ENCODE results near the gene SAFB. TPM values are rescaled to one million over a fixed set of nuclear protein-coding genes. Genes with fewer than 3 reads are reported as not detected.
A peak's percentile ranks its signal among the peaks of the same experiment; 100 is the strongest.

The SAFB gene
- total RNA-seq, 1 donor from 2014 or later: 113 TPM

DNA sequence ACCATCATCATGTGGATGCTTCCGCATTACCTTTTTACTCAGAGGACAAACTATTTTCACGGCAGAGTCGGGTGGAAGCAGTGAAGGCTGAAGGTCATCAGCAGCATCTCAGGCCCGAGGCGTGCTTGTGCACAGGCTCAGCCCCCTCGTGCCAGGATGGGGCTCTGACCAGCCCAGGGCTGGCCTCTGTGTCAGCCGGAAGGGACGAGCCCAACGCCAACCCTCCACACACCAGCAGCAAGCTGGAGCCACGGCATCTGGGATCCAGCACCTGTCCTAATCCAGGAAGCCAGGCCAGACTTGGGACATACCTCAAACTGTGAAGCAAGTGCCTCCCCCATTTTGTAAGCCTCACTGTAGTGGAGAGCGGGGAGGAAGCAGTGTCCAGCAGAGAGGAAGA, 46.3 kb downstream of the SAFB start:
- TF ChIP-seq, protein P1, sequence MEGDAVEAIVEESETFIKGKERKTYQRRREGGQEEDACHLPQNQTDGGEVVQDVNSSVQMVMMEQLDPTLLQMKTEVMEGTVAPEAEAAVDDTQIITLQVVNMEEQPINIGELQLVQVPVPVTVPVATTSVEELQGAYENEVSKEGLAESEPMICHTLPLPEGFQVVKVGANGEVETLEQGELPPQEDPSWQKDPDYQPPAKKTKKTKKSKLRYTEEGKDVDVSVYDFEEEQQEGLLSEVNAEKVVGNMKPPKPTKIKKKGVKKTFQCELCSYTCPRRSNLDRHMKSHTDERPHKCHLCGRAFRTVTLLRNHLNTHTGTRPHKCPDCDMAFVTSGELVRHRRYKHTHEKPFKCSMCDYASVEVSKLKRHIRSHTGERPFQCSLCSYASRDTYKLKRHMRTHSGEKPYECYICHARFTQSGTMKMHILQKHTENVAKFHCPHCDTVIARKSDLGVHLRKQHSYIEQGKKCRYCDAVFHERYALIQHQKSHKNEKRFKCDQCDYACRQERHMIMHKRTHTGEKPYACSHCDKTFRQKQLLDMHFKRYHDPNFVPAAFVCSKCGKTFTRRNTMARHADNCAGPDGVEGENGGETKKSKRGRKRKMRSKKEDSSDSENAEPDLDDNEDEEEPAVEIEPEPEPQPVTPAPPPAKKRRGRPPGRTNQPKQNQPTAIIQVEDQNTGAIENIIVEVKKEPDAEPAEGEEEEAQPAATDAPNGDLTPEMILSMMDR (IDR thresholded peaks at IDR 0.05; ENCODE audit: unreplicated experiment): no peak
- H3K9me3 Mint-ChIP-seq (ENCODE audit: unreplicated experiment): no peaks in the 10 kb centered on the region
- H3K27ac Mint-ChIP-seq (ENCODE audit: unreplicated experiment): no peak overlapping the region
- H3K4me3 Mint-ChIP-seq (ENCODE audit: unreplicated experiment): no peak overlapping the region
- peaks cover 46% of the 10 kb centered on the region for H3K36me3 Mint-ChIP-seq (ENCODE audit: low read depth, unreplicated experiment)
- no peaks in the 10 kb centered on the region for H3K4me1 Mint-ChIP-seq (ENCODE audit: unreplicated experiment)
- DNase-seq (ENCODE audit: low spot score): no peak
- H3K27me3 Mint-ChIP-seq (ENCODE audit: unreplicated experiment): peaks cover 12% of the 10 kb centered on the region

DNA sequence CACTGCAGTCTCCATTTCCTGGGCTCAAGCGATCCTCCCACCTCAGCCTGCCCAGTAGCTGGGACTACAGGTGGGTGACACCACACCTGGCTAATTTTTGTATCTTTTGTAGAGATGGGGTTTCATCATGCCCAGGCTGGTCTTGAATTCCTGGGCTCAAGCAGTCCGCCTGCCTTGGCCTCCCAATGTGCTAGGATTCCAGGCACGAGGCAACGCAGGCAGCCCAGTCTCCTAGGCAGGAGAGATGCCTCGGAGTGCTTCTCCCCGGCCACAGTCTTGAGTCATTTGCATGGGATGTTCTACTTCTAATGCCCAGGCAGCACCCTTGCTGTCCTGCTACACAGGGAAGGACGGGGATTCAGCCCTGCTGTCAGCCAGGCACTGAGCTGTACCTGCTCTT, 48.7 kb downstream of the SAFB start:
- Mint-ChIP-seq H3K4me1 (ENCODE audit: unreplicated experiment) (peaks cover 13% of the 10 kb centered on the region), H3K27me3 (ENCODE audit: unreplicated experiment) (peaks cover 13% of the 10 kb centered on the region), H3K4me3 (ENCODE audit: unreplicated experiment) (no peak overlapping the region), H3K9me3 (ENCODE audit: unreplicated experiment) (no peaks in the 10 kb centered on the region), H3K27ac (ENCODE audit: unreplicated experiment) (peak overlapping the region; percentile 30), H3K36me3 (ENCODE audit: low read depth, unreplicated experiment) (peaks cover 39% of the 10 kb centered on the region)
- DNase-seq (ENCODE audit: low spot score): no peak
- TF ChIP-seq, protein P1 (IDR thresholded peaks at IDR 0.05; ENCODE audit: unreplicated experiment): no peak

DNA sequence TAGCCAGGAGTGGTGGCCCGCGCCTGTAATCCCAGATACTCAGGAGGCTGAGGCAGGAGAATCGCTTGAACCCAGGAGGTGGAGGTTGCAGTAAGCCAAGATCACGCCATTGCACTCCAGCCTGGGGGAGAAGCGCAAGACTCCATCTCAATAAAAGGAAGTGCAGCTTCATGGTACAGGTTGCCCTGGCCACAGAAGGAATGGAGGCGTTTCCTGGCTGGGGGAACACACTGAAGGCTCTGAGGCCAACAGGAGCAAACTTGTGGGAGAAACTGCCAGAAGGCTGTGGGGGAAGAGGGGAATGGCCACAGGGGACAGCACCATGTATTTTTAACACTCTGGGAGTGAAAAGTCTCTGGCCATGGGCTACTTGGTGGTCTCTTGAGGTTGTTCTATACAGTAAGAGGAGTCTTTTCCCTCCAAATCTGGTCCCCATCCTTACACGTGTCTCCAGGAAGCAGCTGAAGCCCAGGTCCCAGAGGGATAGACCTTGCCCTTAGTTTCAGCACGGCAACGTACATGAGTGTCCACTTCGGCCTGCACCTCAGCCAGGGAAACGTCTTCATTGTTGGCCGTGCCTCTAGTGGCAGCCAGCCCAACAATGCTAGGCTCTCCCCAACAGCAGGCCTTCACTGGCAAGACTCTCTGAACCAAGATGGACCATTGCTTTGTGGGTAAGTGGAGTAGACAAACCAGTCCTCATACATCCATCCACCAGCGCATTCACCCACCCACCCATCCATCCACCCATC, 50.0 kb downstream of the SAFB start:
- TF ChIP-seq, protein P1 (IDR thresholded peaks at IDR 0.05; ENCODE audit: unreplicated experiment): no peak
- H3K4me1 Mint-ChIP-seq (ENCODE audit: unreplicated experiment): peaks cover 13% of the 10 kb centered on the region
- DNase-seq (ENCODE audit: low spot score): no peak
- no peak overlapping the region for H3K27ac Mint-ChIP-seq (ENCODE audit: unreplicated experiment)
- H3K9me3 Mint-ChIP-seq (ENCODE audit: unreplicated experiment): no peaks in the 10 kb centered on the region
- no peak overlapping the region for H3K4me3 Mint-ChIP-seq (ENCODE audit: unreplicated experiment)
- H3K27me3 Mint-ChIP-seq (ENCODE audit: unreplicated experiment): peaks cover 14% of the 10 kb centered on the region
- peaks cover 29% of the 10 kb centered on the region for H3K36me3 Mint-ChIP-seq (ENCODE audit: low read depth, unreplicated experiment)

DNA sequence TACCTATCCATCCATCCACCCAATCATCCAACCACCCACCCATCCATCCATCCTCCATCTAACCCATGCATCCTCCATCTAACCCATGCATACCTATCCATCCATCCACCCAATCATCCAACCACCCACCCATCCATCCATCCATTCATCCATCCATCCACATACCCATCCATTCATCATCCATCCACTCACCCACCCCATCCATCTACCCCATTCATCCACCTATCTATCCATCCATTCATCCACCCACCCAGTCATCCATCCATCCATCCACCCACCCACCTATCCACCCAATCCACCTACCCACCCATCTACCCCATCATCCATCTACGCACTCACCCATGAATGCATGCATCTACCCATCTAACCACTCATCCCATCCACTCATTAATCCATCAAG, 50.9 kb downstream of the SAFB start:
- DNase-seq (ENCODE audit: low spot score): no peak
- Mint-ChIP-seq H3K36me3 (ENCODE audit: low read depth, unreplicated experiment) (peaks cover 25% of the 10 kb centered on the region), H3K4me3 (ENCODE audit: unreplicated experiment) (no peak overlapping the region), H3K27me3 (ENCODE audit: unreplicated experiment) (peaks cover 16% of the 10 kb centered on the region), H3K27ac (ENCODE audit: unreplicated experiment) (no peak overlapping the region), H3K9me3 (ENCODE audit: unreplicated experiment) (no peaks in the 10 kb centered on the region), H3K4me1 (ENCODE audit: unreplicated experiment) (peaks cover 13% of the 10 kb centered on the region)
- TF ChIP-seq, protein P1 (IDR thresholded peaks at IDR 0.05; ENCODE audit: unreplicated experiment): no peak

DNA sequence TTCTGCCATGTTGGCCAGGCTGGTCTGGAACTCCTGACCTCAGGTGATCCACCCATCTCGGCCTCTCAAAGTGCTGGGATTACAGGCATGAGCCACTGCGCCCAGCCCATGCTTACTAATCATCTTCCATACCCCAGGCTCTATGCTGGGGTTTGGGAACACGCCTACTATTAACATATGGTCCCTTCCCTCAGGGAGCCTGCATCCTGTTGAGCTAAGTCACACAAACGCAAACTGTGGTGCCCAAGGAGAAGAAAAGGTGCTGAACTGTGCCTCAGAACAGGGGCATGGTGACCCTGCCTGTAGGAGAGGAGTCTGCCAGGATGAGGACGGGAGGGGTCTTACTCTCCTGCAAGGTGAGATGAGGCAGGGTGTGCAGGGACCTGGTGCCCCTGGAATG, 51.8 kb downstream of the SAFB start:
- DNase-seq (ENCODE audit: low spot score): no peak
- Mint-ChIP-seq H3K27me3 (ENCODE audit: unreplicated experiment) (peaks cover 21% of the 10 kb centered on the region), H3K36me3 (ENCODE audit: low read depth, unreplicated experiment) (peaks cover 23% of the 10 kb centered on the region), H3K4me3 (ENCODE audit: unreplicated experiment) (peak overlapping the region; percentile 21), H3K4me1 (ENCODE audit: unreplicated experiment) (peaks cover 19% of the 10 kb centered on the region), H3K27ac (ENCODE audit: unreplicated experiment) (peak overlapping the region; percentile 36), H3K9me3 (ENCODE audit: unreplicated experiment) (no peaks in the 10 kb centered on the region)
- TF ChIP-seq, protein P1 (IDR thresholded peaks at IDR 0.05; ENCODE audit: unreplicated experiment): no peak
